Measurements from ENCODE around the gene EPHA8.

DNA sequence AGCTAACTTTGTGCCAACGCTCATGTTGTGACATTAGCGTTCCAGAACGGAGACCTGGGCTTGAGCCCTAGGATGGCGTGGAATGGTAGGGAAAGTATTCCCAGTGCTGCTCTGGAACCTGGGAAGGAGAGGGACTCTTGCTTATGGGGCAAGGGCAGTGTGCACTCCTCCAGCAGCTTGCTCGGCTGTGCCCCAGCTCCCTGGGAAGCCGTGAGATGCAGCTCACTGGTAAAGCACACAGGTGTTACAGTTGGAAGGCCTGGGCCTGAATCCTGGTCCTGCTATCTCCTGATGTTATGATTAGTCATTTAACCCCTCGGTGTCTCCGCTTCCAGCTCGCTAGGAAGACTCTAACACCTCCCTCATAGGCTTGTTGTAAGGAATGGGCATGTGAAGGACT lies 42.4 kb upstream of the EPHA8 start:
- TF ChIP-seq, protein P1, sequence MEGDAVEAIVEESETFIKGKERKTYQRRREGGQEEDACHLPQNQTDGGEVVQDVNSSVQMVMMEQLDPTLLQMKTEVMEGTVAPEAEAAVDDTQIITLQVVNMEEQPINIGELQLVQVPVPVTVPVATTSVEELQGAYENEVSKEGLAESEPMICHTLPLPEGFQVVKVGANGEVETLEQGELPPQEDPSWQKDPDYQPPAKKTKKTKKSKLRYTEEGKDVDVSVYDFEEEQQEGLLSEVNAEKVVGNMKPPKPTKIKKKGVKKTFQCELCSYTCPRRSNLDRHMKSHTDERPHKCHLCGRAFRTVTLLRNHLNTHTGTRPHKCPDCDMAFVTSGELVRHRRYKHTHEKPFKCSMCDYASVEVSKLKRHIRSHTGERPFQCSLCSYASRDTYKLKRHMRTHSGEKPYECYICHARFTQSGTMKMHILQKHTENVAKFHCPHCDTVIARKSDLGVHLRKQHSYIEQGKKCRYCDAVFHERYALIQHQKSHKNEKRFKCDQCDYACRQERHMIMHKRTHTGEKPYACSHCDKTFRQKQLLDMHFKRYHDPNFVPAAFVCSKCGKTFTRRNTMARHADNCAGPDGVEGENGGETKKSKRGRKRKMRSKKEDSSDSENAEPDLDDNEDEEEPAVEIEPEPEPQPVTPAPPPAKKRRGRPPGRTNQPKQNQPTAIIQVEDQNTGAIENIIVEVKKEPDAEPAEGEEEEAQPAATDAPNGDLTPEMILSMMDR (conservative IDR thresholded peaks at IDR 0.05), result no peak
- no peak for TF ChIP-seq ZFX (IDR thresholded peaks at IDR 0.05)

Measured in C4-2B (cell line).